ENCODE measurements around the gene RGS13.

The RGS13 gene

GRCh38 chr1:192610112-192610889 is 25.6 kb upstream of the RGS13 start:
- no peaks in the 10 kb centered on the region for H3K36me3 ChIP-seq (replicated peaks)
- H3K4me3 ChIP-seq (ENCODE audit: low read depth, low read length), result no peak overlapping the region
- in situ Hi-C loops (cut with HindIII; ENCODE audit: low pct_ligation_motif_present, low sequenced_read_pairs), result no loop called here
- DNase-seq, result no peak
- no peaks in the 10 kb centered on the region for H3K27me3 ChIP-seq (replicated peaks)
- no peak overlapping the region for H3K27ac ChIP-seq
- TF ChIP-seq CTCF (IDR thresholded peaks at IDR 0.05; ENCODE audit: low read depth, low read length, missing control alignments), result peak; percentile 41

- Histone ChIP-seq H3K27me3 (replicated peaks) (no peaks in the 10 kb centered on the region), H3K36me3 (replicated peaks) (no peaks in the 10 kb centered on the region), H3K4me3 (ENCODE audit: low read depth, low read length) (no peak overlapping the region), H3K27ac (no peak overlapping the region)
- no peak for TF ChIP-seq CTCF (IDR thresholded peaks at IDR 0.05; ENCODE audit: low read depth, low read length, missing control alignments)
- in situ Hi-C loops (cut with HindIII; ENCODE audit: low pct_ligation_motif_present, low sequenced_read_pairs), result no loop called here
- no peak for DNase-seq
These were observed 20.9 kb upstream of the RGS13 start for GRCh38 chr1:192615055-192615454.

GRCh38 chr1:192620071-192620635 is 15.8 kb upstream of the RGS13 start:
- DNase-seq, result no peak
- TF ChIP-seq CTCF (IDR thresholded peaks at IDR 0.05; ENCODE audit: low read depth, low read length, missing control alignments), result no peak
- Histone ChIP-seq H3K27me3 (replicated peaks) (no peaks in the 10 kb centered on the region), H3K36me3 (replicated peaks) (no peaks in the 10 kb centered on the region), H3K4me3 (ENCODE audit: low read depth, low read length) (no peak overlapping the region), H3K27ac (no peak overlapping the region)
- in situ Hi-C loops (cut with HindIII; ENCODE audit: low pct_ligation_motif_present, low sequenced_read_pairs), result no loop called here

- in situ Hi-C loops (cut with HindIII; ENCODE audit: low pct_ligation_motif_present, low sequenced_read_pairs), result no loop called here
- Histone ChIP-seq H3K27ac (no peak overlapping the region), H3K27me3 (replicated peaks) (no peaks in the 10 kb centered on the region), H3K36me3 (replicated peaks) (no peaks in the 10 kb centered on the region), H3K4me3 (ENCODE audit: low read depth, low read length) (no peak overlapping the region)
- DNase-seq, result no peak
- no peak for TF ChIP-seq CTCF (IDR thresholded peaks at IDR 0.05; ENCODE audit: low read depth, low read length, missing control alignments)
These were observed 9.4 kb upstream of the RGS13 start for GRCh38 chr1:192626366-192627179.

- no peak for TF ChIP-seq CTCF (IDR thresholded peaks at IDR 0.05; ENCODE audit: low read depth, low read length, missing control alignments)
- DNase-seq, result no peak
- no peaks in the 10 kb centered on the region for H3K36me3 ChIP-seq (replicated peaks)
- H3K4me3 ChIP-seq (ENCODE audit: low read depth, low read length), result no peak overlapping the region
- H3K27ac ChIP-seq, result no peak overlapping the region
- in situ Hi-C loops (cut with HindIII; ENCODE audit: low pct_ligation_motif_present, low sequenced_read_pairs), result no loop called here
- no peaks in the 10 kb centered on the region for H3K27me3 ChIP-seq (replicated peaks)
These were observed 8.0 kb upstream of the RGS13 start for GRCh38 chr1:192627901-192628300.
